Femur (tissue), 1 donor: ENCODE results near the gene SERTM1.

Source experiments
- DNase-seq: peaks from one replicate; pipeline ENCODE4 v3.0.0-alpha.2; 2017

The SERTM1 gene

DNA sequence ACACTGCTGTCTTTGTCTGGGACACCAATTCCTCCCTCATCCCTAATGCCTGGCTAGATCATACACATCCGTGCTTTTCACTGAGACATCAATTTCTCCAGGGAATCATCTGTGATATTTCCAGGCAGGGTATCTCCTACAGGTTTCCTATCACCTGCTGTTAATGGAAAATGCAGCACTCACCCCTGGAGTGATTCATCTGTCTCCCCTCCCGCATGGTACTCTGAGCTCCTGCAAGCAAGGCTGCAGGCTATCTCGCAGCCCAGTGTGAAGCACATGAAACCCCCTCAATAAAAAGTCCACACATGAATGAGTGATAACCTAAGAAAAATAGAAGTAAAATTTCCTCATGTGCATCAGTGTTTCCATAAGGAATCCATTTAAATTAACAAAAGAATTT, 38.5 kb downstream of the SERTM1 start:
- DNase-seq: no peak

DNA sequence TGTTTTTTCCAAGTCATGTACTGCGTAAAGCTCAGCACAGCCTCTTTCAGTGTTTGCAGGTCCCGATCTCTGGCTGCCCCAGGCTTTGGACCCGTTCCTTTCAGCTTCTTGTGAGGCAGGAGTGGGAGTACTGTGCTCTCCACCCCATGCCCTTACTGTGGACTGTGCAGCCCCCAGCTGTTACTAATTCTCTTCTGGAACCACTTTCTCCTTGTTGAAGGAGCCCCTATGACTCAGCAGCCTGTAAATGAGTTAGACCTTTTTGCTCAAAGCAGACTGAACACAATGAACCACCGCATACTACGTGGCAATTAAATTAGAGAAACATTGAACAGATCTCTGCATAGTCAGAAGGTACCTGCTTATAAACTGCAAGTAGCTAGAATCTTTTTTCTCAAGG, 39.0 kb downstream of the SERTM1 start:
- DNase-seq: peak; percentile 21

DNA sequence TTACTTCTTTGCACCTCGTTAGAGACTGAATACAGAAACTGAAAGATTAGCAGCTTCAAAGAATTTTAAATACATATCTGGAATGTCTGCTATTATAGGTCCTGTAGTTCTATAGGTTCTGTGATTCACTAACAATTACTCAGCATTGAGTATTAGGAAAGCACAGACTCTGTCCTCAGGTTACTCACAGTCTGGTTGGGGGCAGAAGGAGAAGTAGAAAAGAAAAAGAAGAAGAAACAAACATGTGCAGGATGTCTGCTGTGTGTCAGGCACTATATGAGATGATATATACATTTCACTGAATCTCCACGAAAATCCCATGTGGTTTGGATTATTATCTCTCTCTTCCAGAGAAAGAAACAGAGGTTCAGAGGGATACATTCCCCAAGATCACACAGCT, 40.1 kb downstream of the SERTM1 start:
- no peak for DNase-seq

DNA sequence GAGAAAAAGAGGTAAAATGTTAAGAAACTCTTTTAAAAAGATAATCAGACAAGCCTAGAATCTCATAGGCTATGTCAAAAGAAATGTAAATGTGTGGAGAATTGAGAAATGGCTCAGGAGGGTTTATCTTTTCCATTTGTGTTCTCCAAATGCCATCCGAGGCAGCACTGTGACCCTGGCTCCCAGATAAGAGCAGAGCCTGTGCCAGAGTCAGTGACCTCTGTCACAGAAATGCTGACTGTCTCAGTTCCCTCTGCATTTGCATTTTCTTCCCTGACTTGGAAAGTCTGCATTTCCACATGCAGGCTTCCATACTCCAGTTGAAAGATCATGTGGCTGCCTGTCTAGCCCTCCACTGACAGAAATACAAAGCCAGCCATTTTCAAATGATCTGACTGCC, 42.0 kb downstream of the SERTM1 start:
- no peak for DNase-seq

DNA sequence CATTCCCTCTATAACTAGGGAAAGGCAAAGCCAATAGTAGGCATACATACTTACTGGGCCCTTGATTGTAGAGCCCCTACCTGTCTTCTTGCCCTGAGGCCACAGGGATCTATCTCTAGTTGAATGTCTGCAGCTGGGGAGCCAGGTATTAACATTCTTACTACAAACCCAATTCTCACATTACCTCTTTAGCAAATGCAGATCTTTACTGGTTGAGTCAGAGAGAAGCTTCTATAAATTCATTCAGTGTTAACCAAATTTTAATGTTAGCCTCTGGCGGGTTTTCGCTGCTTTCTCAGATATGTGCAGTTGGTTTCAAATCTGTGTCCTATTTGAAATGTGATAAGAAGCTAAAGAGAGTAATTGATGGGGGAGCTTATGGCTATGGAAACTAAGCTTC, 43.2 kb downstream of the SERTM1 start:
- no peak for DNase-seq

DNA sequence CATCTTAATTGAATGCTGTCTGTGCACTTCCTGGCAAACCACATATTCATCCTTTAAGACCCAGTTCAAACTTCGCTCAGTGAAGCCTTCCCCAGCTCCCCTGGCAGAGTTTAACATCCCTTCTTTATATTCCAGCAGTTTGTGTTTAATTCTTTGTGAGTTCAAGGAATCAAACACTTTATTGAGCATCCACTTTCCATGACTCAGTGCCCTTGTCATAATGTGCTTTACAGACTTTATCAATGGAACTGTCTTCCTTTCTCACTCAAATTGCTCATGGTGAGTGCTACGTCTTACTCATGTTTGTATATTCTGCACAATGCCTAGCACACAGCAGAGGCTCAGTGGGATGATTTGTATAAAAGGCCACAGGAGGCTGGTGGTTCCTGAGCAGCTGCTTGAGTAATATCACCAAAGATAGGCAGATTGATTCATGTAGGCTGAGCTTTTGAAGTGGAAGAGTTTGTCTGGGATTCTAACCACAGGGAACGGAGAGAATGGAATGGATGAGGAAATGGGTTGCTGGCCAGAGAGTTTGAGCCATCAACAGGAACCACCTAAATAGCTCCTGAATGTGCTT, 44.2 kb downstream of the SERTM1 start:
- no peak for DNase-seq

DNA sequence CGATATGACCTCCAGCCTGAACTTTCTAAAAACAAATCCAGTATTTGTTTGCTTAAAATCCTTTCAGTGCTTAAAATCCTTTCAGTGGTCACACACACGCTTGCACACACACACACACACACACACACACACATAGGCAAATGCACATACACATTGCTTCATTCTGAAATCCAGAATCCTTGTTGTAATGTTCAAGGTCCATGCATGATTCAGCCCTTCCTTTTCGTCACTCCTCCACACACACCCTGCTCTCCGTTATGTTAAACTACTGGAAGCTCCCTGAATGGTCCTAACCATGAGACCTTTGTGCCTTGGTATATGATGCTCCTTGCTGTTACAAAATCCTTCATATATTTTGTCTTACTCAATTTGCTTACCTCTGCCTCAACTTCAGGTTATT, 44.9 kb downstream of the SERTM1 start:
- DNase-seq: no peak

DNA sequence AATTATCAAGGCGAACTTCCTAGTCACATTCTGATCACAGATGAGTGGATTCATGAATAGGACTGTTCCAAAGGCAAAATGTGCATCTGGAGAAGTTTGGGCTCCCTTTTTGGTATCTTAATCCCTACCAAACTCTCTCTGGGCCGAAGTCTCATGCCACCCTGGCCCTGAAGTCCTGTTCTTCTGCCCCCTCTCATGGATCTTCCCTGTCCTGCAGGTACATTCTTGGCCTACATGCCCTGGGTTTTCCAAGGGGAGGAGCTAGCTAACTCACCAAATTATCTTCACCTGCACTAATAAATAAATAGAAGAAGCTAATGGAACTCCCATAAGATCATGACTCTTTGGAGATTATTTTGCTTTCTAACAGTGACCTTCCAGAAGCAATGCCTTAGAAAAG, 50.3 kb downstream of the SERTM1 start:
- DNase-seq: no peak

DNA sequence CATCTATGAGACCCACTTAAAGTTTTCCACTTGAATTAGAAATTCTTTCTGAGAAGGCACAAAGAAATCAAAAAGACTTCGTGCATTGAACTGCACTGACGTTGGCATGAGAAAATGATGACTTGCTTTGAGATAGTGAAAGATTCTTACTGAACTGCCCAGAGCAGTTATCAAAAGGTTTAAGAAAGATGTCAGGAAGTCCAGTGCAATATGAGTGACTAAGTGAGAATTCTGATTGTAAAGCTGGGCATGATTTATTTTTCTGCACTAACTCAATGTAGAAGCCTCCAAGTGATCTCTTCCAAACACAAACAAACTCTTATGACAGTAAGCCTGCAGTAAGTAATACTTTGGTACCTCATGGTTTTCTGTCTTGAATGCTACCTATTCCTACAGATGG, 52.1 kb downstream of the SERTM1 start:
- DNase-seq: no peak

DNA sequence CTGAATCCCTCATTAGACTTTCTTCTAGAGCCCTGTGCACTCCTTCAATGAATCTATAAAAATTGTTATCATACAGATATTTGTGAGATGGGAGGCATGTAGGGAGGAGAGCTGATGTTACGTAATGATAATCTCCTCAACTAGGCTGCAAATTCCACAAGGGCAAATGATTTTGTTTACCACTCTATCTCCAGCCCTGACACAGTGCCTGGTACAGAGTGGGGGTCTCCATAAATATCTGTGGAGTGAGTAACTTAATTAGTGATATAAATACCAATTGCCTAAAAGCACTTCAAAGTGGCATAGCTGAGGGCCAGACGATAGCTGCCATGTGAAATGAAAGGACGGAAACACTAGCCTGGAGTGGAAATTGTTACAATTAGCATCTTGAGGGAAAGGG, 54.2 kb downstream of the SERTM1 start:
- no peak for DNase-seq

DNA sequence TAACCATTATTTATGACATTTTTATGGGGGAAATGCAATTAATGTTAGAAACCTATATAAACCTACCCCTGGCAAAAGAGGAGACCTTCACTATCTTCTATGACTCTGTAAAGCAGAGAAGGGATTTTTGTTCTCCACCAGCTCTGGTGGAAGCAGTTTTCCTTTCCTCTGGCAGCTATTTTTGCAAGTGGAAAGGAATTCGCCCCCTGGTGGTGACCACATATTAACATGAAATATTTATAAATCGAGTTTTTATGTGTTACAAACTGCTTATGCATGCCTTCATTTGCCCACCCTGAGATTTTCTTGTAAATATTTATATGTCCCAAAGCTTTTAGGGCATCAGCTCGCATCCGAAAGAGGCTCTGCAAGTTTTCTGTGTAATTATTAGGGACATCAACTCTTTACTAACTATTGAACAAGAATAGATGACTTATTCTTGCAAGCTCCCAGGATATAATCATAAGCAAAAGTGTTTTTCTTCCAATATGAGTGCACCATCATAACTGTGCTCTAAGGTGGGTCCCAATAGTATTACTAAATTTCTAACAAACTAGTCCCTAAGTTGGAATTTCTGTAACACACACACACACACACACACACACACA, 62.4 kb downstream of the SERTM1 start:
- DNase-seq: peak; percentile 63

DNA sequence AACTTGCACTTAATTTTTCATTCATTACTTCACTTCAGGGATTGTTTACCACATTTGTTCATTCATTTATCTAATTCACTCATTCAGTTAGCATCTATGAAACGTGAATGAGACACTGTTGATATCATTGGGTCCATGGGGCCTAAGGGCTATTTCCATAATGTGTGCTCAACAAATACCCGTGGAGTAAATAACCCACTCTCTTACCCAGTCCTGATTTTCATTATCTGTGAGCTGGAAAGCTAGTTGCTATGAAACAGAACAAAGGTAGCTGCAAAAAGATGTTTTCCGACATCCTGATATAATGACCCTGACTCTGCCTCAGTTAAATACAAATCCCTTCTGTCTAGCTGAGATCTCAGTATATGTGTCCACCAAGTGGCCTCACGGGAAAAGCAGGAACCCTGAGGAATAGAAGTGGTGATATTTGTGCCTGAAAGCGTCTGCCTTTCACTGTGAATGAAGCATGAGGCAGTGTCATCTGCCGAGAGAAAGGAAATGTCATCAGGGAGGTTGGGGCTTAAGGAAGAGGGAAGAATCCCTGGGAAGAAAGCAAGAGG, 63.8 kb downstream of the SERTM1 start:
- no peak for DNase-seq

DNA sequence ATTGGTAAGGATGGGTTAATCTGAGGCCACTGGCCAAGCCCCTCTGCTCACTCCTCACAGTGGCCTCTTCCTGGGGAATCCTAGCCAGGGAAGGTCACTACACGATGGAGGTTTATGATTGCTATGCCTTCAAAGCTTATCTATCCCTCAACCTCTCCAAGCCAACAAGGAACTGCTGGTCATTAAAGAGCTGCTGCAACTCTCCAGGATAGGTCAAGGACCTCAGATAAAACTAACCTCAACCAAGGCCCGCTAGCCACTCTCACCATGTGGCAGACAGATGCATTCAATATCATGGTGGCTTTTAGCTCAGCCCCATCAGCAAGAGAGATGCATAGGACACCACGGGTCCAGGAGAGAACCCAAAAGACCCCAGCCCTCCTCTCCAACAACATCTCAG, 71.6 kb downstream of the SERTM1 start:
- no peak for DNase-seq

DNA sequence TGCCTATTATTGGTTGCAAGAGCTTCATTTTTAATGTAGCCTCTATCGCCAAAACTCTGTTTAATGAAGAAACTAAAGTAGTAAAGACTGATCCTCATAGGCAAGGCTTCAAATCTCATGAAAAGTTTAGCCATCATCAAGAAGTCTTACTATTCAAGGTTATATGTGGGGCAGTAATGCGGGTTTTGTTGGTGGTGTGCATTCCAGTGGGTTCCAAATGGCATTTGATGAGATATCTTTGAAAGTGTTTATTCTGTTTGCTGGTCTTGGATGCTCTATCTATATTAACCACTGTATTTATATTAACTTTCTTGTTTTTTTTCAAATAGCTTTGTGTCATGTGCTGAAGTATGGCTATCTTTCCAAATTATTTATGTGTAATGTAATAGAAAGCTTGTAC, 72.2 kb downstream of the SERTM1 start:
- DNase-seq: no peak
